Sigmoid colon (tissue), 7 donors: ENCODE data around the gene FATE1. TPM values are rescaled to one million over a fixed set of nuclear protein-coding genes. Genes with fewer than 3 reads are reported as not detected.

Experiments used
- DNase-seq: peaks from one replicate; pipeline ENCODE4 v3.0.0-alpha.2; 2019
- H3K27ac ChIP-seq, 4 donors: fragments of 200-600 bp; sonication (generic); one replicate each; pipeline ENCODE4 v1.5.1; 2016 to 2019; ENCODE audit warnings: mild to moderate bottlenecking in 1 of 4
- H3K27me3 ChIP-seq, 3 donors: fragments of 200-600 bp; sonication (generic); one replicate each; pipeline ENCODE4 v1.5.1; 2019; ENCODE audit warnings: mild to moderate bottlenecking in 1 of 3
- H3K36me3 ChIP-seq, 4 donors: fragments of 200-600 bp; sonication (generic); one replicate each; pipeline ENCODE4 v1.5.1; 2016 to 2019
- H3K4me1 ChIP-seq, 4 donors: fragments of 200-600 bp; sonication (generic); one replicate each; pipeline ENCODE4 v1.5.1; 2017 to 2019
- H3K4me3 ChIP-seq, 4 donors: fragments of 200-600 bp; sonication (generic); one replicate each; pipeline ENCODE4 v1.5.1; 2017 to 2019; ENCODE audit warnings: mild to moderate bottlenecking in 2 of 4, moderate library complexity in 1 of 4
- H3K9me3 ChIP-seq, 4 donors: fragments of 200-600 bp in 3 of 4; sonication (generic) in 3 of 4; one replicate each; pipeline versions ENCODE4 v1.5.1 to v1.6.1; 2013 to 2019
- CTCF ChIP-seq, 4 experiments: fragments of 450-650 bp in 3 of 4; fragments of 200-600 bp in 1 of 4; IDR thresholded peaks; one replicate each; pipeline ENCODE4 v1.5.1; 2016 to 2019; ENCODE audit warnings: antibody characterized with exemption in 4 of 4, mild to moderate bottlenecking in 3 of 4, moderate library complexity in 2 of 4
- EP300 ChIP-seq, 4 donors: sonication (generic); formaldehyde crosslinking; IDR thresholded peaks; one replicate each; pipeline ENCODE4 v1.6.1; 2017; ENCODE audit warnings: antibody characterized with exemption in 4 of 4
- POLR2A ChIP-seq, 2 donors: fragments of 450-650 bp; IDR thresholded peaks; one replicate each; pipeline ENCODE4 v1.6.1; 2016; ENCODE audit warnings: antibody characterized with exemption in 2 of 2, mild to moderate bottlenecking in 2 of 2, moderate library complexity in 2 of 2
- POLR2AphosphoS5 ChIP-seq, 4 donors: sonication (generic); formaldehyde crosslinking; IDR thresholded peaks; one replicate each; pipeline ENCODE4 v1.6.1; 2017; ENCODE audit warnings: antibody characterized with exemption in 4 of 4
- WGBS, 2 donors: extraction: QIAGEN DNeasy Blood & Tissue Kit; methylation state at CpG; one replicate each; pipeline ENCODE4 v1.1.7; 2013; 5-methylcytosine and 5-hydroxymethylcytosine counted together
- intact Hi-C: fragments of 100-400 bp; cut with DNase I; formaldehyde crosslinking; loops from one replicate; pipeline ENCODE4 v1.15.1; 2023
- polyA plus RNA-seq, 3 donors: library from polyadenylated mRNA; stranded (reverse); fragments of 200-250 nt; gene quantifications; one replicate each; pipeline ENCODE4 v1.2.3, GENCODE V29; 2013
- total RNA-seq, 4 donors: library from RNA; depleted of rRNA; stranded (reverse); fragments of >200 nt; gene quantifications; one replicate each; pipeline ENCODE4 v1.1.0, GENCODE V29; 2016
- donor health status: healthy with polysubstance abuse.
- donor health status: Bipolar disorder and iron deficiency.
- donor health status: healthy.

The FATE1 gene
- total and polyA plus RNA-seq, 7 donors = 0.06 TPM; not detected in 6

GRCh38 chrX:151726751-151727150 is 10.9 kb downstream of the FATE1 start:
- 80 to 83% methylated on average over 5 of the region's 5 CpGs for WGBS, 2 donors
- TF ChIP-seq POLR2AphosphoS5 (IDR thresholded peaks at IDR 0.05) (no peak), EP300 (IDR thresholded peaks at IDR 0.05) (no peak), POLR2A (IDR thresholded peaks at IDR 0.05) (no peak), CTCF (IDR thresholded peaks at IDR 0.05) (no peak)

GRCh38 chrX:151727346-151727745 is 11.5 kb downstream of the FATE1 start:
- Histone ChIP-seq H3K27me3 (no peaks in the 10 kb centered on the region), H3K9me3 (no peaks in the 10 kb centered on the region), H3K36me3 (no peaks in the 10 kb centered on the region), H3K4me3 (no peak overlapping the region), H3K4me1 (no peaks in the 10 kb centered on the region), H3K27ac (no peak overlapping the region)
- DNase-seq = peak; percentile 21
- intact Hi-C loops = no loop called here
- WGBS, 2 donors = 89 to 91% methylated on average over 4 of the region's 4 CpGs
- TF ChIP-seq POLR2A (IDR thresholded peaks at IDR 0.05) (no peak), CTCF (IDR thresholded peaks at IDR 0.05) (no peak), POLR2AphosphoS5 (IDR thresholded peaks at IDR 0.05) (no peak), EP300 (IDR thresholded peaks at IDR 0.05) (no peak)

More at GRCh38 chrX:151726751-151727150, 10.9 kb downstream of the FATE1 start:
- intact Hi-C loops = no loop called here
- no peak for DNase-seq
- Histone ChIP-seq H3K27ac (no peak overlapping the region), H3K4me1 (no peaks in the 10 kb centered on the region), H3K4me3 (no peak overlapping the region), H3K9me3 (no peaks in the 10 kb centered on the region), H3K27me3 (no peaks in the 10 kb centered on the region), H3K36me3 (no peaks in the 10 kb centered on the region)

- no peaks in the 10 kb centered on the region for H3K9me3 ChIP-seq
- TF ChIP-seq CTCF (IDR thresholded peaks at IDR 0.05) = no peak
- no peak overlapping the region for H3K4me3 ChIP-seq
- intact Hi-C loops = no loop called here
- no peaks in the 10 kb centered on the region for H3K36me3 ChIP-seq
- no peaks in the 10 kb centered on the region for H3K4me1 ChIP-seq
- no peak overlapping the region for H3K27ac ChIP-seq
- DNase-seq = peak; percentile 45
- 83 to 91% methylated on average over 4 of the region's 4 CpGs for WGBS, 2 donors
- H3K27me3 ChIP-seq = no peaks in the 10 kb centered on the region
Measured at GRCh38 chrX:151729056-151729725, 13.4 kb downstream of the FATE1 start.

GRCh38 chrX:151734446-151734845 is 18.6 kb downstream of the FATE1 start, which contains the start of gene CNGA2:
Gene CNGA2, plus strand, starts transcription at chrX:151734746. Its CDS starts 3,738 bp downstream, at chrX:151738484.
- H3K9me3 ChIP-seq = no peaks in the 10 kb centered on the region
- intact Hi-C loops = no loop called here
- TF ChIP-seq POLR2AphosphoS5 (IDR thresholded peaks at IDR 0.05) (no peak), EP300 (IDR thresholded peaks at IDR 0.05) (no peak), POLR2A (IDR thresholded peaks at IDR 0.05) (no peak), CTCF (IDR thresholded peaks at IDR 0.05) (no peak)
- no peaks in the 10 kb centered on the region for H3K4me1 ChIP-seq
- 79 to 89% methylated on average over 4 of the region's 4 CpGs for WGBS, 2 donors
- H3K4me3 ChIP-seq = no peak within 1 kb of the TSS
- H3K27me3 ChIP-seq = no peaks in the 10 kb centered on the region
- H3K36me3 ChIP-seq = no peaks in the 10 kb centered on the region
- H3K27ac ChIP-seq = no peak within 1 kb of the TSS
- no peak for DNase-seq

- whole genome bisulfite sequencing, 2 donors = 75 to 84% methylated on average over 2 of the region's 2 CpGs
- intact Hi-C loops = no loop called here
Measured at GRCh38 chrX:151735219-151735618, 19.4 kb downstream of the FATE1 start.

More at GRCh38 chrX:151735219-151735618, 19.4 kb downstream of the FATE1 start:
- no peak overlapping the region for H3K4me3 ChIP-seq
- no peak overlapping the region for H3K27ac ChIP-seq
- H3K36me3 ChIP-seq = no peaks in the 10 kb centered on the region
- no peaks in the 10 kb centered on the region for H3K9me3 ChIP-seq
- no peak for TF ChIP-seq POLR2AphosphoS5 (IDR thresholded peaks at IDR 0.05)
- no peak for TF ChIP-seq EP300 (IDR thresholded peaks at IDR 0.05)
- no peak for TF ChIP-seq POLR2A (IDR thresholded peaks at IDR 0.05)
- TF ChIP-seq CTCF (IDR thresholded peaks at IDR 0.05) = no peak
- H3K4me1 ChIP-seq = no peaks in the 10 kb centered on the region
- no peaks in the 10 kb centered on the region for H3K27me3 ChIP-seq
- DNase-seq = peak; percentile 3
